HG03521 (cell line): ENCODE results near the gene HTR1A.

Experiments used
- ATAC-seq: cut with Tn5 transposase; IDR thresholded peaks from one replicate; pipeline ENCODE4 v1.9.1; 2021; ENCODE audit warnings: mild to moderate bottlenecking, moderate library complexity; ENCODE audit not compliant: unreplicated experiment

Gene HTR1A

DNA sequence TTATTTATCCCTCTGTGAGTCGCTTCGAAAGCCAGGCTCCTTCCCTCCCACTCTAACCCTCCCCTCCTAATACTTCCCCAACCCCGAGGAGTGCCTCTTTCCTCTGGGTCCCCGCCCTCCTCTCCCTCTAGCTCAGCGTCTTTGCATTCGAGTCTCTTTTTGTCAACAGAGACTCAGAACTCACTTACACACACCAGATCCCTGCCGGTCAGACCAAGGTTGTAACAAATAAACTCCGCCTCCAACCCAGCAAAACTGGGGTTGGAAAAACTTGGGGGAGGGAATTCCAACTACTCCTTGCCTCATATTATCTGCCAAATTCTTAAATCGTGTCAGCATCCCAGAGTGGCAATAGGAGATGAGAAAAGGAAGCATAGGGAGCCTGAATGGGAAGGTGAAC, at the start of gene HTR1A:
Gene HTR1A (minus strand): TSS at position 167 of the 400 bp plus-strand sequence. CDS start 726 bp downstream, outside the sequence.
- ATAC-seq = no peak

DNA sequence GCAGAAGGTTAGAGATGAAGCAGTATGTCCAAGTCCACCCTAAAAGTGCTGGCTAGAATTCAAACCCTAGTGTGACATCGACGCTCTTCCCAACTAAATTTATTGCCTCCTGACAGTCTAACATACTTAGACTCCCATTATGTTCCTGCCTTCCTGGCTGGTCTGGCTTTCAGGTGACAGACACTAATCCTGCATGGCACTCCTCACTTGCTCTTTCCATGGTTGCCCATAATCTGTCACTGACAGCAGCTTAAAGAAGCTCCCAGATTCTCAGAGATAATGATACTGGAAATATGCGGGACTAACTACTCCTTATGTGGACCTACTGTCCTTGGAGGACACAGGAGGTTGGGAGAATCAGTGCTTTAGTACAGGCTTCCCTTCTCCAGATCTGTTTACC, 41.7 kb upstream of the HTR1A start:
- no peak for ATAC-seq

GRCh38 chr5:64000096-64000495, 37.9 kb upstream of the HTR1A start:
- ATAC-seq = no peak

DNA sequence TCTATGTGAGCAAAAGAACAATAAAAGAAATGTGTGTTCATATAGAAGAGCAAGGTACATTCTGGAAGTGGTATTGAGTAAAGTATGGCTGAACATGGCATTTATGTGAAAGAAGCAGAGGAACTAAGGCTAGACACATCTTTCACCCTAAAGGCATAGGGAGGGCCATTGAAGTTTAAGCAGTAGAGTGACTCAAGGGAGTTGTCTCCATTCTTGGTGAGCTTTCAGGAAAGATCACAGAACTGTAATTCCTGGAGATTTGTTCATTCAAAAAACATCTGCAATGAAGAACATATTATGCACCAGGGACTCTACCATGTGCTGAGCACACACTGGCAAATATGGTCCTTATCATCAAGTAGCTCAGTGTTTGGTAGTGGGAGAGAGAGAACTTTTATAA, 24.8 kb upstream of the HTR1A start:
- no peak for ATAC-seq

DNA sequence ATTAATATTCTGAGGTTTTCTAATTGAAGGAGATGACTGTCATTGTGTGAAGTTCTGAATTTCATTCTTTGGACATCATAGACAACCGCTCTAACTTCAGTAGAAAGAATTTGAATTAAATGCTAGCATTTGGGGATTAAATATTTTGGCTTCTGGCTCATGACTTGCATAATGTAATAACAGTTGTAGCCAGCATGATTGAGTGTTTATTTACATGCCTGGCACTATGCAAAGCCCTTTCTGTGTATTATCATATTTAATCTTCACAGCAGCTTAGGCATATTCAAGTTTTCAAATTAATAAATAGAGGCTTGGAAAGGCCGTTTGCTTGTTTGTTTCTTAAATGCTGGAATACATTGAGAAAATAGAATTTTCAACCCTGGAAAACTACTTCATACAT, 19.6 kb upstream of the HTR1A start:
- no peak for ATAC-seq

DNA sequence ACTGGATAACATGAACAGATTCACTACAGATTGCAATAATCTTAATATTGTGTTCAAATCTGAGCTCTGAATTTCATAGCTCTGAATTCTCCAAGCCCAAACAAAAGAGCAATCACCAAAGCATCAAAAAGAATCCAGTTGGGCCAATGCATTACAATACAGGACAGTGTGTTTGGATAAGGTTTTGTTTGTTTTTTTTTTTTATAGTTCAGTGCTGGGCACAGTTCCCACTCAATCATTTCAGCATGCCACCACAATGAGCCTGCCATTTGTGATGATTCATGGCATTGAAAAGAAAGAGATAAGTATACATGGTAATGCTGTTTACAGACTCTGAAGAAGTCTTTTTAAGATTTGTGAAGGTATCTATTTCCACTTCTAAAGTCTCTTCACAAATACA, 1.7 kb upstream of the HTR1A start:
- ATAC-seq = no peak

DNA sequence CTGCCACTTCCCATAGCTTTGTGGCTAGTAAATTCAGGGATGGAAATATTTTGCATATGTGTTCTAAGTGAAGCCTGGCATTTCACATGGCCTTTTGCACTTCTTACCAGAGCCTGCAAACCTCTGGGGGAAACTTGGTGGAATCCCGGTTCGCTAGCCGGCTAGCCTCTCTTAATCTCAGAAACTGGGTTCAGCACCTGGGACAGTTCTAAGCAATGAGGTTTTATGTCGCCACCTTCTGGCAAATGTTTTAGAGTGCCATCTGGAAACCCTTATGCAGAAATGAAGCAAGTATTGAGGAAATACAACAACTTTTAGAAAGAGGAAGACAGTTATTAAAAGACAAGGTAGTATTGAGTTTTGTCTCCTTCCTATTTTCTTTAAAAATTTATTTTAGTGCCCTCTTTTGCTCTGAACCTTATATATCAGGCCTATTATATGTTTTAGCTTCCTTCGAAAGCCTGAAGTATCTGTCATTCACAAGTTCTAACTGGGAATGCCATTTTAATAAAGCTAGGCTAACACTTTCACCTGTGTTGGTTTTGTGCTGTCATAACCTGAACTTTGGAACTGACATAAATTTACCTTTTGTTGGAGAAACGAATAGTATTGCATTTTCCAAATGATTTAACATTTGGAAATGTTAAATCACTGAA, 963 bp upstream of the HTR1A start:
- ATAC-seq = peak; percentile 81

DNA sequence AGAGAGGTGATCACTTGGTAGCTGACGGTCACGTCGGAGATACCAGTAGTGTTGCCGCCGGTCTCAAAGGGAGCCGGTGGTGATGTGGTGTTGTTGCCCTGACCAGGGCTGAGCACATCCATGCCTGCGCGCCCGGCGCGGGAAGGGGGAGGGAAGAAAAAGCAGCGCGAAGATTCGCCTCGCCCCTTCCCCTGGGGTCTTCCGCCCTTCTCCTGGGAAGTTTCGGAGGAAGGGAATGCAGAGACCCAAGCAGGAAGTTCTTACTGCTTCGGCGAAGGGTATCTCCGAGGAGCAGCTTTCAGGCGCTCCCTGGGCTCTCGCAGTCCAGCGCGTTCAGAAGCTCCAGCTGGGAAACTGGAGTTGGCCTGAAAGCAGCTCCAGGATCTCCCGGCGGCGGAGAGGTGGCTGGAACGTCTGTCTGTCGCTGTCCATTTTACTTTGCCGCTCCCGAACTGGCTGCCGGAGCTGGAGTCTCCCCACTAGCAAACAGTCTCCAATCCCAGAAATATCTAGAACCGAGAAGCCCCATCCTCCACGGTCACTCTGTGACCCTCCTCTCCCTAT, 565 bp downstream of the HTR1A start:
- ATAC-seq = no peak

DNA sequence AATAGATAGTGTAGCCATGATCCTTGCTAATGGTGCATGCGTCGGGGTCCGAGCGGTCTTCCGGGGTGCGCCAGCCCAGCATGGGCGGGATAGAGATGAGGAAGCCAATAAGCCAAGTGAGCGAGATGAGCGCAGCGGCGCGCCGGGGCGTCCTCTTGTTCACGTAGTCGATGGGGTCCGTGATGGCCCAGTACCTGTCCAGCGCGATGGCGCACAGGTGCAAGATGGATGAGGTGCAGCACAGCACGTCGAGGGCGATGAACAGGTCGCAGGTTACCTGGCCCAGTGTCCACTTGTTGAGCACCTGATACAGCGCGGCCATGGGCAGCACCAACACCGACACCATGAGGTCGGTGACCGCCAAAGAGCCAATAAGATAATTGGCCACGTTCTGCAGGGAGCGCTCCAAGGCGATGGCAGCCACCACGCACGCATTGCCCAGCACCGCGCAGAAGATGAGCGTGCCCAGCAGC, 1.1 kb downstream of the HTR1A start:
- ATAC-seq = no peak

GRCh38 chr5:63960646-63961045, 1.6 kb downstream of the HTR1A start:
- ATAC-seq = no peak

DNA sequence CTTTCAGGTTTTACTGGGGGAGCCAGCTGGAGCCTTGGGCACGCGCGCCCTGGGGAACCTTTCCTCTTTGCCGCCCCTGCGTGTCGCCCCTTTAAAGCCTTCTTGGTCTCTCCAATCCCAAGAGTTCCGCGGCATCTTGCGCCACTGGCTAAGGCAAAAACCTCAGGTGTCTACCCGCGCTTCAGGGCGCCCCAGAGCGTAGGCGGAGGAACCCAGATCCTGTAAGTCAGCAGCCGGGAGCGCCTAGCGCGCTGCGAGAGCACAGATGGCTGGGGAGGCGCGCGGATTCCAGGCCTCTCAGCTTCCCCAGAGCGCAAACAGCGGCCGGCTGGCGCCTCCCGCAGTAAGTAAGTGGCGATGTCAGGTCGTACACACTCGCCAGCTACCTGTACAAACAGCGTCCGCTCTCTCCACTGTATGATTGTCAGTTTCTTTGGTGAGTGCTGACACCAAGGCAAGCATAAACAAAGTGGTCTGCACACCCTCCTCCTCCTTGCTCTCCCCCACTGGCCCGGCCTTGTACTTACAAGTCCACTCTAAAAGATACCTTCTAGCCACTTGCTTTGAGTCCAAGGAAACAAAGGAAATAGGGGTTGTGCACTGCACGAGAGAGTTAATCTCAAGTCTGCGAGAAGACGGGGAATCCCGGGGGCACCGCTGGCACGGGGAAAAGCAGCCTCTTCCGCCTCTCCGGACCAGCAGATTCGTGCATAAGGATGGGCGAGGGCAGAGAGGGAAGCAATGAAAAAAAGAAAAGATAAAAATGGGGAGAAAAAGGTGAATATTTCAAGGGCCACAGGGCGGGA, 2.9 kb downstream of the HTR1A start:
- ATAC-seq = no peak

GRCh38 chr5:63958654-63959053, 3.6 kb downstream of the HTR1A start:
- ATAC-seq = no peak

DNA sequence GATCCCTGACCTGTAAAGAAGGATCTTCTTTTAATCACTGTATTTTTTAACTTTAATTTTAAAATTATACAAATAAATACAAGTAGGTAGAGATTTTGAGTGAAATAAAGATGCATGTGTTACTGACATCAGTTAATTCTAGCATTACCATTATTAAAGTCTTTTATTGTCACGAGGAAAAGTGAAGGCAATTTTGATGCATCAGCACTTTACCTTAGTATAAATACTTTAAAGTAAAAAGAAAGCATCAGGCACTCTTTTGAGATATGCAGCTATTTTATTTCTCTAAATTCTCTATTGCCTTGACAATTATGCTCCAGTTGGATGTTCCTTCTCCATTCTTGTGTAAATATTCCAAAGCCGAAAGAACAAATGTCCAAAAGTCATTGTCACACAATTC, 4.6 kb downstream of the HTR1A start:
- no peak for ATAC-seq

DNA sequence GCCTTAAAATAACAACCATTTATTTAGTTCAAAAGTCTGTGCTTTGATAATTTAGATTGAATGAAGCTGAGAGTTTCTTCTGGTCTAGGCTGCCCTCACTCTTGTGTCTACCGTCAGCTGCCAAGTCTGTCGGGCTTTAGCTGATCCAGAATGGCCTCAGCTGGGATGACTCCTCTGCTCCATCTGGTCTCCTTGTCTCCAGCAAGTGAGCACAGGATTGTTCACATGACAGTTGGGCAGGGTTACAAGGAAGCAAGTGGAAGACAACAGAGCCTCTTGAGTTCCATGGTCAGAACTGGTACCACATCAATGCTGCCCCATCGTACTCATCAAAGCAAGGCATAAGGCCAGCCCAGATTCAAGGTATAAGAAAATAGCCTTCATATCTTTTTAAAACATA, 9.0 kb downstream of the HTR1A start:
- ATAC-seq = no peak

DNA sequence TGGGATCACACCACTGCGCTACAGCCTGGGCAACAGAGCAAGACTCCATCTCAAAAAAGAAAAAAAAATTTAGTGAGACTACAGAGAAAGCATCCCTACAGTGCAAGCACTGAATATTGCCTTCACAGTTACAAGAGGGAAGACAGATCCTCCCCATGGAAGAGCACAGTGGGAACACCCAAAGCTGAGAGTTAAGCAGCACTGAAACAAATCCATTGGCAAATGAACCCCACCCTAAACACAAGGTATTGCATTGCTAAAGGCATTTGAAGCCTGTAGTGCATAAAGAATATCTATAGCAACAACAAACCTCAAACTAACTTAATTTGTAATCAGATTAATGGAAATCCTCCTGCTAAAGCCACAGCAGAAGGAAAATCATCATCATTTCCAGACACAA, 27.1 kb downstream of the HTR1A start:
- ATAC-seq = no peak

- ATAC-seq = no peak
Measured at GRCh38 chr5:63931836-63932235, 30.4 kb downstream of the HTR1A start.

- no peak for ATAC-seq
Measured at GRCh38 chr5:63928451-63928850, 33.8 kb downstream of the HTR1A start.

DNA sequence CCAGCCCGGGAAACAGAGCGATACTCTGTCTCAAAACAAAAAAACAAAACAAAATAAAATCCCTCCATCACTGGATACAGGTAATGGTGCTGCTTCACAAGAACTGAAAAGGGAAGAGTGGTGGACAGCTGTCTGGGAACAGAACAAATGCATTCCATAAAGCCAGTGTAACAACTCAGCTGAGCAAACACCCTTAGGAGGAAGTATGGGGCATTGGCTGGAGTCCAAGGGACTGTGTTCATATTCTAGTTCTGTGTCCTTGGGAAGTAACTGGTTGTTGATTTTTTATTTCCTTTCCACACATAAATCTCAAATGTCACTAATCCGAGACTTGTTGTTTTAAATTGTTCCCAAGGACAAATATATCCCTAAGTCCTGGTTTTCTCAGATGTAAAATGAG, 38.3 kb downstream of the HTR1A start:
- no peak for ATAC-seq

GRCh38 chr5:63919763-63920478, 42.3 kb downstream of the HTR1A start:
- no peak for ATAC-seq

- no peak for ATAC-seq
Measured at GRCh38 chr5:63916786-63917185, 45.5 kb downstream of the HTR1A start.

- no peak for ATAC-seq
Measured at GRCh38 chr5:63911871-63912270, 50.4 kb downstream of the HTR1A start.
